ENCODE results near the gene AFF1.

- TF ChIP-seq CTCF (conservative IDR thresholded peaks at IDR 0.05) (no peak), EZH2 (IDR thresholded peaks at IDR 0.05; ENCODE audit: low read depth) (no peak)
Observed at GRCh38 chr4:87057835-87058355, 123.1 kb downstream of the AFF1 start.
